CD4-positive, CD25-positive, alpha-beta regulatory T cell (primary cell): ENCODE measurements around the gene C16orf89. TPM values are rescaled to one million over a fixed set of nuclear protein-coding genes. Genes with fewer than 3 reads are reported as not detected.

ENCODE experiments used
- ATAC-seq, 2 donors: fragments of 150-1000 bp; cut with Tn5 transposase; one replicate each; pipeline ENCODE4 v1.10.0; 2021; ENCODE audit warnings: low read depth in 2 of 2, moderate number of reproducible peaks in 2 of 2, moderate library complexity in 1 of 2
- DNase-seq, 3 donors: peaks; one replicate each; pipeline versions ENCODE4 v3.0.0 to v3.0.0-alpha.2; 2012 to 2022; ENCODE audit warnings: mixed read lengths in 1 of 3
- H3K27ac ChIP-seq: one replicate; pipeline ENCODE4 v1.7.0; 2013; ENCODE audit warnings: mild to moderate bottlenecking, low read length; ENCODE audit not compliant: insufficient read depth, poor library complexity, severe bottlenecking
- H3K27me3 ChIP-seq: one replicate; pipeline ENCODE4 v1.7.0; 2013; ENCODE audit warnings: low read length; ENCODE audit not compliant: control insufficient read depth, insufficient read depth
- H3K36me3 ChIP-seq: one replicate; pipeline ENCODE4 v1.7.0; 2013; ENCODE audit warnings: mild to moderate bottlenecking, low read length, moderate library complexity; ENCODE audit not compliant: control insufficient read depth, insufficient read depth
- H3K4me1 ChIP-seq: 2 replicates; pipeline ENCODE4 v1.7.0; 2013; ENCODE audit warnings: mild to moderate bottlenecking, low read length; ENCODE audit not compliant: insufficient read depth, control insufficient read depth, poor library complexity, severe bottlenecking
- H3K4me3 ChIP-seq: one replicate; pipeline ENCODE4 v1.7.0; 2013; ENCODE audit warnings: low read depth, mild to moderate bottlenecking, low read length, moderate library complexity
- H3K9me3 ChIP-seq, 2 experiments: 1 replicate in 1 of 2; 2 replicates in 1 of 2; pipeline ENCODE4 v1.7.0; 2013; ENCODE audit warnings: low read length in 2 of 2, mild to moderate bottlenecking in 1 of 2, moderate library complexity in 1 of 2; ENCODE audit not compliant: control insufficient read depth in 2 of 2
- H3K27ac Mint-ChIP-seq, 3 donors: one replicate each; pipeline ENCODE4 v1.8.0; 2020 to 2022; ENCODE audit warnings: mild to moderate bottlenecking in 3 of 3, mixed read lengths in 3 of 3, moderate library complexity in 2 of 3
- H3K27me3 Mint-ChIP-seq: one replicate; pipeline ENCODE4 v1.8.0; 2022; ENCODE audit warnings: mild to moderate bottlenecking, mixed read lengths
- H3K36me3 Mint-ChIP-seq: one replicate; pipeline ENCODE4 v1.8.0; 2020; ENCODE audit warnings: mixed read lengths
- H3K4me1 Mint-ChIP-seq, 4 donors: one replicate each; pipeline ENCODE4 v1.8.0; 2020 to 2022; ENCODE audit warnings: mixed read lengths in 4 of 4, mild to moderate bottlenecking in 1 of 4
- H3K4me3 Mint-ChIP-seq, 4 donors: one replicate each; pipeline ENCODE4 v1.8.0; 2020 to 2022; ENCODE audit warnings: mild to moderate bottlenecking in 4 of 4, mixed read lengths in 4 of 4, moderate library complexity in 3 of 4
- H3K9me3 Mint-ChIP-seq, 7 donors: one replicate each; pipeline ENCODE4 v1.8.0; 2020 to 2022; ENCODE audit warnings: mixed read lengths in 7 of 7, mild to moderate bottlenecking in 3 of 7, moderate library complexity in 2 of 7
- polyA plus RNA-seq, 4 donors: library from polyadenylated mRNA; unstranded; fragments of 300-500 nt; fragmentation: Illumina TruSeq; gene quantifications; one replicate each; pipeline ENCODE4 v1.2.3, GENCODE V29; 2021
- total RNA-seq: library from RNA; stranded (reverse); gene quantifications from one replicate; pipeline ENCODE4 v1.2.3, GENCODE V29; 2022

Gene C16orf89
- total and polyA plus RNA-seq, 5 donors from 2014 or later = not detected

GRCh38 chr16:5064915-5065314 is 841 bp downstream of the C16orf89 start:
- H3K4me1 Mint-ChIP-seq = peaks cover 0 to 3% (median 0%) of the 10 kb centered on the region in 4 donors
- Histone ChIP-seq H3K27me3 (no peaks in the 10 kb centered on the region), H3K4me1 (no peaks in the 10 kb centered on the region), H3K4me3 (no peak overlapping the region), H3K9me3 (no peaks in the 10 kb centered on the region), H3K27ac (no peak overlapping the region), H3K36me3 (no peaks in the 10 kb centered on the region)
- no peaks in the 10 kb centered on the region for H3K9me3 Mint-ChIP-seq
- H3K27me3 Mint-ChIP-seq = peaks cover 7% of the 10 kb centered on the region
- H3K4me3 Mint-ChIP-seq = no peak overlapping the region
- H3K27ac Mint-ChIP-seq = no peak overlapping the region
- peaks cover 3% of the 10 kb centered on the region for H3K36me3 Mint-ChIP-seq
- ATAC-seq (no peak), DNase-seq (no peak)

- peaks cover 7% of the 10 kb centered on the region for H3K27me3 Mint-ChIP-seq
- H3K9me3 Mint-ChIP-seq = no peaks in the 10 kb centered on the region
- H3K27me3 ChIP-seq = no peaks in the 10 kb centered on the region
- peaks cover 0 to 3% (median 0%) of the 10 kb centered on the region in 4 donors for H3K4me1 Mint-ChIP-seq
- H3K36me3 ChIP-seq = no peaks in the 10 kb centered on the region
- no peaks in the 10 kb centered on the region for H3K4me1 ChIP-seq
- no peak overlapping the region for H3K4me3 Mint-ChIP-seq
- H3K27ac ChIP-seq = no peak overlapping the region
- ATAC-seq (no peak), DNase-seq (no peak)
- no peak overlapping the region for H3K4me3 ChIP-seq
- H3K9me3 ChIP-seq = no peaks in the 10 kb centered on the region
- peaks cover 3% of the 10 kb centered on the region for H3K36me3 Mint-ChIP-seq
- no peak overlapping the region for H3K27ac Mint-ChIP-seq
Observed at GRCh38 chr16:5062790-5063765, 2.7 kb downstream of the C16orf89 start.

GRCh38 chr16:5062051-5062450 is 3.7 kb downstream of the C16orf89 start:
- Mint-ChIP-seq H3K36me3 (peaks cover 3% of the 10 kb centered on the region), H3K27me3 (peaks cover 7% of the 10 kb centered on the region), H3K4me1 (peaks cover 0 to 3% (median 0%) of the 10 kb centered on the region in 4 donors), H3K27ac (no peak overlapping the region), H3K4me3 (no peak overlapping the region), H3K9me3 (no peaks in the 10 kb centered on the region)
- H3K27ac ChIP-seq = no peak overlapping the region
- no peaks in the 10 kb centered on the region for H3K4me1 ChIP-seq
- ATAC-seq (no peak), DNase-seq (no peak)
- no peak overlapping the region for H3K4me3 ChIP-seq
- H3K36me3 ChIP-seq = no peaks in the 10 kb centered on the region
- H3K9me3 ChIP-seq = no peaks in the 10 kb centered on the region
- no peaks in the 10 kb centered on the region for H3K27me3 ChIP-seq

GRCh38 chr16:5060073-5060641 is 5.6 kb downstream of the C16orf89 start:
- Histone ChIP-seq H3K4me1 (no peaks in the 10 kb centered on the region), H3K27me3 (no peaks in the 10 kb centered on the region), H3K4me3 (no peak overlapping the region), H3K36me3 (no peaks in the 10 kb centered on the region), H3K27ac (no peak overlapping the region), H3K9me3 (no peaks in the 10 kb centered on the region)
- ATAC-seq (no peak), DNase-seq (no peak)
- peaks cover 0 to 3% (median 0%) of the 10 kb centered on the region in 4 donors for H3K4me1 Mint-ChIP-seq
- no peak overlapping the region for H3K27ac Mint-ChIP-seq
- H3K36me3 Mint-ChIP-seq = peaks cover 3% of the 10 kb centered on the region
- no peaks in the 10 kb centered on the region for H3K9me3 Mint-ChIP-seq
- no peak overlapping the region for H3K4me3 Mint-ChIP-seq
- H3K27me3 Mint-ChIP-seq = no peaks in the 10 kb centered on the region

GRCh38 chr16:5059386-5060072 is 6.2 kb downstream of the C16orf89 start:
- DNase-seq (no peak), ATAC-seq (no peak)
- Mint-ChIP-seq H3K4me1 (peaks cover 0 to 3% (median 0%) of the 10 kb centered on the region in 4 donors), H3K27ac (no peak overlapping the region), H3K27me3 (no peaks in the 10 kb centered on the region), H3K36me3 (peaks cover 3% of the 10 kb centered on the region), H3K4me3 (no peak overlapping the region), H3K9me3 (no peaks in the 10 kb centered on the region)
- no peak overlapping the region for H3K27ac ChIP-seq
- H3K4me1 ChIP-seq = no peaks in the 10 kb centered on the region
- H3K27me3 ChIP-seq = no peaks in the 10 kb centered on the region
- no peaks in the 10 kb centered on the region for H3K36me3 ChIP-seq
- H3K4me3 ChIP-seq = no peak overlapping the region
- H3K9me3 ChIP-seq = no peaks in the 10 kb centered on the region

- Mint-ChIP-seq H3K4me3 (no peak overlapping the region), H3K27ac (no peak overlapping the region), H3K27me3 (no peaks in the 10 kb centered on the region), H3K36me3 (peaks cover 3% of the 10 kb centered on the region), H3K9me3 (no peaks in the 10 kb centered on the region), H3K4me1 (peaks cover 0 to 3% (median 0%) of the 10 kb centered on the region in 4 donors)
- ATAC-seq (no peak), DNase-seq (no peak)
- no peaks in the 10 kb centered on the region for H3K36me3 ChIP-seq
- no peaks in the 10 kb centered on the region for H3K9me3 ChIP-seq
- no peak overlapping the region for H3K4me3 ChIP-seq
- H3K27ac ChIP-seq = no peak overlapping the region
- no peaks in the 10 kb centered on the region for H3K4me1 ChIP-seq
- no peaks in the 10 kb centered on the region for H3K27me3 ChIP-seq
Observed at GRCh38 chr16:5058476-5058875, 7.3 kb downstream of the C16orf89 start.

GRCh38 chr16:5056352-5056751 is 9.4 kb downstream of the C16orf89 start:
- Histone ChIP-seq H3K36me3 (no peaks in the 10 kb centered on the region), H3K4me3 (no peak overlapping the region), H3K9me3 (no peaks in the 10 kb centered on the region), H3K27me3 (no peaks in the 10 kb centered on the region), H3K27ac (no peak overlapping the region), H3K4me1 (no peaks in the 10 kb centered on the region)
- no peaks in the 10 kb centered on the region for H3K9me3 Mint-ChIP-seq
- no peak overlapping the region for H3K4me3 Mint-ChIP-seq
- DNase-seq (peak in 2 of 3 donors; percentile 16 to 57), ATAC-seq (peak; percentile 60 to 65)
- no peaks in the 10 kb centered on the region for H3K27me3 Mint-ChIP-seq
- H3K27ac Mint-ChIP-seq = peak overlapping the region in 1 of 3 donors; percentile 62
- no peaks in the 10 kb centered on the region for H3K36me3 Mint-ChIP-seq
- H3K4me1 Mint-ChIP-seq = no peaks in the 10 kb centered on the region
